Upper lobe of right lung (tissue), 1 donor: ENCODE measurements around the gene GALP. TPM values are rescaled to one million over a fixed set of nuclear protein-coding genes. Genes with fewer than 3 reads are reported as not detected.
"Not testable (repeated sequence)": the region's sequence is repeated elsewhere in the genome, so short reads cannot be mapped to it uniquely, and the experiment has no call there.

Experiments
- ATAC-seq: fragments of 200-7000 bp; cut with Tn5 transposase; one replicate; pipeline ENCODE4 v1.9.1; 2020; ENCODE audit warnings: mild to moderate bottlenecking, moderate library complexity
- DNase-seq: peaks from one replicate; pipeline ENCODE4 v3.0.0-alpha.2; 2020
- H3K27ac ChIP-seq: fragments of 200-600 bp; one replicate; pipeline ENCODE4 v1.8.0; 2022
- H3K27me3 ChIP-seq: fragments of 200-600 bp; one replicate; pipeline ENCODE4 v1.8.0; 2022; ENCODE audit warnings: mild to moderate bottlenecking
- H3K36me3 ChIP-seq: fragments of 200-600 bp; one replicate; pipeline ENCODE4 v1.8.0; 2022
- H3K4me1 ChIP-seq: fragments of 200-600 bp; one replicate; pipeline ENCODE4 v1.8.0; 2022
- H3K4me3 ChIP-seq: fragments of 200-600 bp; one replicate; pipeline ENCODE4 v1.8.0; 2022; ENCODE audit warnings: mild to moderate bottlenecking
- H3K9me3 ChIP-seq: fragments of 200-600 bp; one replicate; pipeline ENCODE4 v1.8.0; 2022
- CTCF ChIP-seq: fragments of 200-600 bp; IDR thresholded peaks from one replicate; pipeline ENCODE4 v1.8.0; 2022; ENCODE audit warnings: antibody characterized with exemption
- intact Hi-C: fragments of 100-400 bp; cut with DNase I; formaldehyde crosslinking; loops from one replicate; pipeline ENCODE4 v1.11.0; 2022
- total RNA-seq: library from RNA; stranded (reverse); fragmentation: NEBNext Ultra II Directional; extraction: Animal tissue kit (Norgen Biotek cat#: 25700); gene quantifications from one replicate; pipeline ENCODE4 v1.2.1, GENCODE V29; 2021
- donor health status: DM: no; HTN: yes; CAD: no; lungs with severe emphysema.

Gene GALP
- total RNA-seq, 1 donor from 2014 or later: not detected

GRCh38 chr19:56211718-56212117, 35.9 kb downstream of the GALP start:
- no peaks in the 10 kb centered on the region for H3K27me3 ChIP-seq
- no peaks in the 10 kb centered on the region for H3K36me3 ChIP-seq
- no peak for TF ChIP-seq CTCF
- DNase-seq: no peak
- H3K27ac ChIP-seq: no peak overlapping the region
- no peaks in the 10 kb centered on the region for H3K4me1 ChIP-seq
- no peaks in the 10 kb centered on the region for H3K9me3 ChIP-seq
- intact Hi-C loops: no loop called here
- no peak overlapping the region for H3K4me3 ChIP-seq
- ATAC-seq: no peak

DNA sequence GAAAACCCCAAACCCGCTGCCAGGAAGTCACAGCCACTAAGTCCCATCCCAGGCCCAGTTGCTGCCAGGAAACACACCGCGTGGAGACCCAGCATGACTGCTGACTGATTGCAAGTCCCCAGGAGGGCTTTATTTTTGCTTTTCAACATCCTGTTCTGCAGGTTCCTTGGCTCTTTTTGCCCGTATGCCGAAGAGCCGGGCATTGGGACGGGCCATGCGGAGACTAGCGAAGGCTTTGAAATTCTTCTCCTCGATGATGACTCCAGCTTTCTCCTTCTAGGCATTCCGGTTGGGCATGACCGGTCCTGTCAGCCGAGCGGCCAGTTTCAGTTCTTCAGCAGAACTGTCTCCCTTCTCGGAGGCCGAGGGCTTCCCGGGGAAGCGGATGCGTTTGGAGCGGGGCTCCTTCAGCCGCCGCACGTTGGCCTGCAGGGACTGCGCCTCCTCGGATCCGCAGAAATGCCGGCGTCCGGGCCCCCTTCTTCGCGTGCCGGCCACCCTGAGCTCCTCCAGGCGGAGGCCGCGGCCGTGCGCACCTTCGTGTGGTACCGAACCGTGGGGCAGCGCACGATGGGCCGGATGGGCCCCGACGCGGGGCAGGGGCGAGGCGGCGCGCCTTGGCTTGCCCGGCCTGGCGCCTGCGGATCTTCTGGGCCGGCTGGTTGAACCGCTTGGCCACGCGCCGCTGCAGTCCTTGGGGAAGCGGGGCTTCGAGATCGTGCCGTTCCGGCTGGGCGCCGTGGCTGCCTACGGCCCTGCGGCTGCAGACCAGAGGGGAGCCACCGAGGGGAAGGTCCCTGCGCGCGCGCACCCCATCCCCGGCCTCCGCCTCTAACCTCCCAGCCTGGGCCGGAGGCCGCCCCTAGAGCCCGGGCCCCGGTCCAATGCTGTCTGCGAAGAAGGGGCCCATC, 41.5 kb downstream of the GALP start:
- peak; percentile 41 for ATAC-seq
- Histone ChIP-seq H3K36me3 (no peaks in the 10 kb centered on the region), H3K4me3 (peak overlapping the region; percentile 42), H3K9me3 (no peaks in the 10 kb centered on the region), H3K4me1 (peaks cover 6% of the 10 kb centered on the region), H3K27ac (no peak overlapping the region), H3K27me3 (peaks cover 9% of the 10 kb centered on the region)
- DNase-seq: no peak
- TF ChIP-seq CTCF: no peak
- intact Hi-C loops: no loop called here

DNA sequence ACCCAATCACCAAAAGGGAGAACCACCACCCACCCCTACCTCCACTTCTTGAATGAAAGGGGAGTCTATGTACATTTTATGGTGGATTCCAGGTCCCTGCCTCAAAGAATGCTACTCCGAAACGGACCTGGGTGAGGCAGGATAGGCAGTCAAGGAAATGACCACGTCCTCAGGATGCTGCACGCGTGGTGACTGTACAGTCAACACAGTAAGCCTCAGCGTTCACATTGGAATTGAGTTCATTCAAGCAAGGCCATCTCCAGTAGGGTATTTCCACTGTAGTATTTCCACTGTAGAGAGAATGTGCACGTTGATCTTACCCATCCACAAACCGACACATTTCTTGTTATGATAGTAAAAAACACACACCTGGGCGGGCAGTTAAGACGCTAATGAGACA, 43.2 kb downstream of the GALP start:
- Histone ChIP-seq H3K36me3 (no peaks in the 10 kb centered on the region), H3K9me3 (no peaks in the 10 kb centered on the region), H3K4me3 (no peak overlapping the region), H3K27me3 (peaks cover 9% of the 10 kb centered on the region), H3K27ac (no peak overlapping the region), H3K4me1 (peaks cover 6% of the 10 kb centered on the region)
- no peak for DNase-seq
- TF ChIP-seq CTCF: no peak
- intact Hi-C loops: no loop called here
- ATAC-seq: no peak

- TF ChIP-seq CTCF: peak; percentile 29
- intact Hi-C loops, H3K4me3 ChIP-seq, H3K9me3 ChIP-seq, H3K36me3 ChIP-seq, H3K27ac ChIP-seq, H3K27me3 ChIP-seq, DNase-seq, H3K4me1 ChIP-seq: not testable (repeated sequence)
- ATAC-seq: peak; percentile 28
These were observed 45.6 kb downstream of the GALP start for GRCh38 chr19:56221442-56221841.

- Histone ChIP-seq H3K4me1 (peaks cover 6% of the 10 kb centered on the region), H3K27me3 (peaks cover 9% of the 10 kb centered on the region), H3K27ac (no peak overlapping the region), H3K36me3 (no peaks in the 10 kb centered on the region), H3K4me3 (no peak overlapping the region), H3K9me3 (no peaks in the 10 kb centered on the region)
- TF ChIP-seq CTCF: no peak
- ATAC-seq (no peak), DNase-seq (no peak)
- intact Hi-C loops: no loop called here
These were observed 46.0 kb downstream of the GALP start for GRCh38 chr19:56221851-56222250.
